ENCODE data around the gene CYP2C19. TPM values are rescaled to one million over a fixed set of nuclear protein-coding genes. Genes with fewer than 3 reads are reported as not detected.
"Not testable (repeated sequence)": the region's sequence is repeated elsewhere in the genome, so short reads cannot be mapped to it uniquely, and the experiment has no call there.

CYP2C19 gene
- polyA plus RNA-seq = not detected

DNA sequence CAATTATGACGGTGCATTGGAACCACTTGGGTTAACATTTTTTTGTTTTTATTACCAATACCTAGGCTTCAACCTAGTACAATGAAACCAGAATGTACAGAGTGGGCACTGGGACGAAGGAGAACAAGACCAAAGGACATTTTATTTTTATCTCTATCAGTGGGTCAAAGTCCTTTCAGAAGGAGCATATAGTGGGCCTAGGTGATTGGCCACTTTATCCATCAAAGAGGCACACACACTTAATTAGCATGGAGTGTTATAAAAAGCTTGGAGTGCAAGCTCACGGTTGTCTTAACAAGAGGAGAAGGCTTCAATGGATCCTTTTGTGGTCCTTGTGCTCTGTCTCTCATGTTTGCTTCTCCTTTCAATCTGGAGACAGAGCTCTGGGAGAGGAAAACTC lies at the start of gene CYP2C19:
Gene CYP2C19, plus strand, starts transcription at position 289 of the 400 bp plus-strand sequence. Its CDS starts 25 bp downstream, at position 314.
- no peak within 1 kb of the TSS for H3K4me3 Mint-ChIP-seq
- no peak within 1 kb of the TSS for H3K27ac Mint-ChIP-seq
- H3K4me1 Mint-ChIP-seq = no peaks in the 10 kb centered on the region
- DNase-seq = no peak
- H3K36me3 Mint-ChIP-seq = no peaks in the 10 kb centered on the region
- no peaks in the 10 kb centered on the region for H3K27me3 Mint-ChIP-seq (ENCODE audit: low read depth in 3 of 3)
- peaks cover 3 to 19% (median 5%) of the 10 kb centered on the region in 6 donors for H3K9me3 Mint-ChIP-seq

DNA sequence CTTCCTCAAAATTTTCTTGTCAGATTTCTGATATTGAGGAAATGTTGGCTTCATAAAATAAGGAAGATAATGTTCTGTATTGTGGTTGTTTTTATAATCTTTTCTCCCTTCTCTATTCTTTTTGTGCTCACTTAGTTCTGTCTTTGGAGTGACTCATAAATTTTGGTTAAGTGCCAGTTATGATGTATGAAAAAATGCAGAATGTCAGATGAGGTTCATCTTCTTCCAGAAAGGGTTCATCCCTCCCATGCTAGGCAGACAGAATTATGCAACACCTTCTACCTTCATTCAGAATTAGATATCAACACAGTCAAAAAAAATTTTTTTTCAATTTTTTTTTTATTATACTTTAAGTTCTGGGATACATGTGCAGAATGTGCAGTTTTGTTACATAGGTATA lies 36.6 kb upstream of the CYP2C19 start:
- DNase-seq = no peak
- H3K4me3 Mint-ChIP-seq = no peak overlapping the region
- no peak overlapping the region for H3K27ac Mint-ChIP-seq
- peaks cover 0 to 2% (median 0%) of the 10 kb centered on the region in 3 donors for H3K27me3 Mint-ChIP-seq (ENCODE audit: low read depth in 3 of 3)
- no peaks in the 10 kb centered on the region for H3K36me3 Mint-ChIP-seq
- no peaks in the 10 kb centered on the region for H3K4me1 Mint-ChIP-seq
- peaks cover 0 to 13% (median 3%) of the 10 kb centered on the region in 6 donors for H3K9me3 Mint-ChIP-seq

DNA sequence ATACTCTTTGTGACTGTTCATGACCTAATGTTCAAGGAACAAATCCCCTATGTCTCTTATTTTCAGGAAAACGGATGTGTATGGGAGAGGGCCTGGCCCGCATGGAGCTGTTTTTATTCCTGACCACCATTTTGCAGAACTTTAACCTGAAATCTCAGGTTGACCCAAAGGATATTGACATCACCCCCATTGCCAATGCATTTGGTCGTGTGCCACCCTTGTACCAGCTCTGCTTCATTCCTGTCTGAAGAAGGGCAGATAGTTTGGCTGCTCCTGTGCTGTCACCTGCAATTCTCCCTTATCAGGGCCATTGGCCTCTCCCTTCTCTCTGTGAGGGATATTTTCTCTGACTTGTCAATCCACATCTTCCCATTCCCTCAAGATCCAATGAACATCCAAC lies 27.3 kb upstream of the CYP2C19 start:
- no peak for DNase-seq
- Mint-ChIP-seq H3K4me3 (no peak overlapping the region), H3K4me1 (no peaks in the 10 kb centered on the region), H3K9me3 (peaks cover 0 to 12% (median 3%) of the 10 kb centered on the region in 6 donors), H3K36me3 (no peaks in the 10 kb centered on the region), H3K27me3 (ENCODE audit: low read depth in 3 of 3) (peaks cover 0 to 7% (median 0%) of the 10 kb centered on the region in 3 donors), H3K27ac (no peak overlapping the region)

DNA sequence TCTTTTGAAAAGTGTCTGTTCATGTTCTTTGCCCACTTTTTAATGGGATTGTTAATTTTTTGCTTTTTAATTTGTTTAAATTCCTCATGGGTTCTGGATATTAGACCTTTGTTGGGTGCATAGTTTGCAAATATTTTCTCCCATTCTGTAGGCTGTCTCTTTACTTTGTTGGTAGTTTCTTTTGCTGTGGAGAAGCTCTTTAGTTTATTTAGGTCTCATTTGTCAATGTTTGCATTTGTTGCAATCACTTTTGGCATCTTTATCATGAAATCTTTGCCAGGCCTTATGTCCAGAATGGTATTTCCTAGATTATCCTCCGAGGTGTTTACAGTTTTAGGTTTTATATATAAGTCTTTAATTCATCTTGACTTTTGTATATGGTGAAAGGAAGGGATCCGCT lies 23.9 kb upstream of the CYP2C19 start:
- Mint-ChIP-seq H3K36me3 (no peaks in the 10 kb centered on the region), H3K9me3 (peaks cover 3 to 15% (median 11%) of the 10 kb centered on the region in 6 donors), H3K27ac (no peak overlapping the region), H3K27me3 (ENCODE audit: low read depth in 3 of 3) (no peaks in the 10 kb centered on the region), H3K4me1 (no peaks in the 10 kb centered on the region), H3K4me3 (no peak overlapping the region)
- DNase-seq = no peak

DNA sequence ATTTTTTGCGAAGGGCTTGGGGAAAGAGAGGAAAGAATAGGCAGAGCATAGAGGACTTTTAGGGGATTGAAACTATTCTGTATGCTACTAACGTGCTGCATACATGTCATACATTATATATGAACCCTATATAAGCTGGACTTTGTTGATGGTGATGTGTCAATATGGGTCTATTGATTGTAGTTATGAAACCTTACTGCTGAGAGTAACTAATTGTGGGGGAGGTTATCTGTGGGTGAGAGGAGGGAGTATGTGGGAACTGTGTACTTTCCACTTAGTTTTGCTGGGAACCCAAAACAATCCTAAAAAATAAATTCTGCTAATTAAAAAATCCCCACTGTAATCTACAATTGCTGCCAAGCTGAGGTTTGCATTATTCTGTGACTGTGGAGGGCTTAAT lies 15.3 kb upstream of the CYP2C19 start:
- Mint-ChIP-seq H3K4me1 (no peaks in the 10 kb centered on the region), H3K36me3 (no peaks in the 10 kb centered on the region), H3K27me3 (ENCODE audit: low read depth in 3 of 3) (peaks cover 0 to 2% (median 0%) of the 10 kb centered on the region in 3 donors), H3K9me3 (peaks cover 5 to 21% (median 10%) of the 10 kb centered on the region in 6 donors), H3K4me3 (no peak overlapping the region), H3K27ac (no peak overlapping the region)
- no peak for DNase-seq

DNA sequence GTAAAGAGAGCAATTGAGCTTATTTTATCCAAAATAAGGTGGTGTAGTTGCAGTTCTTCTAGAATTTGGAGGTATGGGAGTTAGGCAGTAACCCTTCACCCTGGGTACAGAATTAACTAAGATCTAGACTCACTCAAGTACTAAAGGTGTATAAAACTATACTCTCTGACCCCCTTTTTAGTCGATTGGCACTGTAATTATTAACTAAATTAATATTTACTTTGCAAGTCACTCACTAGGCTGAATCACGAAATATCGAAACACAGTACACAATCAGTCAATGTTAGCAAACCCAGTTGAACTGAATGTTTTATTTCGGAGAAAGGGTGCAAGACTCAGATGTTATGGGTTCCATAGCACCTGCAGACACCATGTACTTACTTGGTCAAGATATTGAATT lies 14.6 kb upstream of the CYP2C19 start:
- peaks cover 0 to 2% (median 0%) of the 10 kb centered on the region in 3 donors for H3K27me3 Mint-ChIP-seq (ENCODE audit: low read depth in 3 of 3)
- H3K36me3 Mint-ChIP-seq = no peaks in the 10 kb centered on the region
- DNase-seq = no peak
- H3K4me1 Mint-ChIP-seq = no peaks in the 10 kb centered on the region
- no peak overlapping the region for H3K27ac Mint-ChIP-seq
- peaks cover 4 to 22% (median 12%) of the 10 kb centered on the region in 6 donors for H3K9me3 Mint-ChIP-seq
- no peak overlapping the region for H3K4me3 Mint-ChIP-seq

DNA sequence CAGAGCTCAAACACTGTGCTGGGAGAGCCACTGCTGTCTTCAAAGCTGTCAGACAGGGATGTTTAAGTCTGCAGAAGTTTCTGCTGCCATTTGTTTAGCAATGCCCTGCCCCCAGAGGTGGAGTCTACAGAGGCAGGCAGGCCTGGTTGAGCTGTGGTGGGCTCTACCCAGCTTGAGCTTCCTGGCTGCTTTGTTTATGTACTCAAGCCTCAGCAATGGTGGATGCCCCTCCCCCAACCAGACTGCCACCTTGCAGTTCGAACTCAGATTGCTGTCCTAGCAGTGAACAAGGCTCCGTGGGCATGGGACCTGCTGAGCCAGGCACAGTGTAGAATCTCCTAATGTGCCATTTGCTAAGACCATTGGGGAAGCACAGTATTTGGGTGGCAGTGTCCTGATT lies 4.6 kb upstream of the CYP2C19 start:
- Mint-ChIP-seq H3K4me1 (no peaks in the 10 kb centered on the region), H3K4me3 (no peak overlapping the region), H3K36me3 (peaks cover 0 to 4% (median 0%) of the 10 kb centered on the region in 3 donors), H3K9me3 (peaks cover 0 to 19% (median 5%) of the 10 kb centered on the region in 6 donors), H3K27me3 (ENCODE audit: low read depth in 3 of 3) (no peaks in the 10 kb centered on the region), H3K27ac (no peak overlapping the region)
- no peak for DNase-seq

DNA sequence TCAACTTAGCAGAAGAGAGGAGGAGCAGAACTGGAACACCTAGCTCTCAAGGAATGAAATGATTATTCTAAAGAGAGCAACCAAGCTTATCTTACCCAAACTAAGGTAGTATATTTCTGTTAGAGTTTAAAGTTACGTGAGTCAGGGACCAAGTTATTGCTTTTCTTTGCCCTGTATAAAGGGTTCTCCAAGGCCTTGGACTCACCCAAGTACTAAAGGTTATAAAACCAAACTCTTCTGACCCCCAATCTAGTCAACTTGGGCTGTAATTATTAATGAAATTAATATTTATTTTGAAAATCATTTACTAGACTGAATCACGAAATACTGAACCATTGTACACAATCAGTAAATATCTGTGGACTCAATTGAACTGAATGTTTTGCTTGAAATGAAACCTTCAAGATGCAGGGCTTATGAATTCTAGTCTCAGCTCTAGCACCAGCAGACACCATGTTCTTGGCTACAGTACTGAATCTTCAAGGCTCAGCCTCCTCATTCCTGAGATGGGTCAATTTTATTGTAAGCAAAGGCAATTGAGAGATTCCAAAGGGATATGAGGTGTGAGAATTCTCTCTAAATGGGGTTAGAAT lies 1.8 kb upstream of the CYP2C19 start:
- Mint-ChIP-seq H3K9me3 (peaks cover 5 to 26% (median 7%) of the 10 kb centered on the region in 6 donors), H3K27me3 (ENCODE audit: low read depth in 3 of 3) (no peaks in the 10 kb centered on the region), H3K27ac (no peak overlapping the region), H3K36me3 (peaks cover 0 to 4% (median 0%) of the 10 kb centered on the region in 3 donors), H3K4me3 (no peak overlapping the region), H3K4me1 (no peaks in the 10 kb centered on the region)
- no peak for DNase-seq

DNA sequence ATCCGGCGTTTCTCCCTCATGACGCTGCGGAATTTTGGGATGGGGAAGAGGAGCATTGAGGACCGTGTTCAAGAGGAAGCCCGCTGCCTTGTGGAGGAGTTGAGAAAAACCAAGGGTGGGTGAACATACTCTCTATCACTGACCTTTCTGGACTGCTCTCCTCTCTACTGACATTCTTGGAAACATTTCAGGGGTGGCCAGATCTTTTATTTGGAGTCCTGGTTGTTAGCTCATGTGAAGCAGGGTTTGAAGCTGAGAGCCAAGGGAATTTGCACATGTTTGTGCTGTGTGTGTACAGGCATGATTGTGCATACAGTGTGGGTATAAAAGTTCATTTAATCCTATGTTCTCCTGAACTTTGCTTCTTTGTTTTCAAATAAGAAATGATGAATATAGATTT lies 12.9 kb downstream of the CYP2C19 start:
- not testable (repeated sequence) for H3K4me1 Mint-ChIP-seq; H3K27me3 Mint-ChIP-seq (ENCODE audit: low read depth in 3 of 3); H3K36me3 Mint-ChIP-seq; H3K27ac Mint-ChIP-seq; H3K4me3 Mint-ChIP-seq; DNase-seq
- peaks cover 5 to 30% (median 10%) of the 10 kb centered on the region in 6 donors for H3K9me3 Mint-ChIP-seq

DNA sequence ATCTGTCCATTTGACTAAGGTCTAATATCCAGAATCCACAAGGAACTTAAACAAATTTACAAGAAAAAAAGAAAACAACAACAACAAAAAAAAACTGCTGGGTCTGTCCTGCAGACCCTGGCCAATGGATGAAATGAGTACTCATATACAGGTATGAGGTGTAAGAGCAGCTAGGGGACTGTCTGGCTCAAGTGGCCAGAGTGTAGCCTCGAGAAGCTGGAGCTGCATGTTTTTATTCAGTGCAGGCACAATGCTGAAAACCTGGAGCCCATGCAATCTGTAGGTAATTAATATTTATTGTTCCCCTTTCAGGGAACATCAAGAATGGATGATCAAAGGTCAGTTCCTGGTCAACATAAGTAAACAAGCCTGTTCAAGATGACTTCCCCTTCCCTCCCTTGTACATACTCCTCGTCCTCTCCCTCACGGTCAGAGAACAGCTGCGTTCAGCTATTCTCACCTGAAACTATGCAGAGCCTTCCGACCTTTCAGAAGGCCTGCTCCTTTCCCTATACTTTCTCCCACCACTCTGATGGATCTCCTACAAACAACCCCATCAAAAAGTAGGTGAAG lies 15.5 kb downstream of the CYP2C19 start:
- no peaks in the 10 kb centered on the region for H3K4me1 Mint-ChIP-seq

DNA sequence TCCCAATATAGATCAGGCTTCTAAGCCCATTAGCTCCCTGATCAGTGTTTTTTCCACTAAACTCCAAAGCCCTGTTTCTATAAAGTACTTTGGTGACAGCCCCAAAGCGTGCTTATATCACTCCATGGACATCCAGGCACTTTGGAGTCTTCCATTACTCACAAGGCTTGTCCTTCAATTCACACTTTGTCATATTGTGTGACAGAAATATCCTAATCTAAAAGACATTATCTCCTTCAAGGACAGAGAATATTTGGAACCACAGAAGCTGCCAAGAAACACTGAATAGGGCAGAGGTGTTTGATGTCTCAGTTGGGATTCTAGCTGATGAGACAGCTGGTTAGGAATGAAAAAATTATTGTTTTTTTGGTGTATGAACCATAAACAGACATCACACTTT lies 18.4 kb downstream of the CYP2C19 start:
- peaks cover 0 to 10% (median 5%) of the 10 kb centered on the region in 6 donors for H3K9me3 Mint-ChIP-seq
- H3K4me1 Mint-ChIP-seq = no peaks in the 10 kb centered on the region
- H3K4me3 Mint-ChIP-seq = no peak overlapping the region
- H3K27ac Mint-ChIP-seq = no peak overlapping the region
- no peaks in the 10 kb centered on the region for H3K27me3 Mint-ChIP-seq (ENCODE audit: low read depth in 3 of 3)
- H3K36me3 Mint-ChIP-seq = no peaks in the 10 kb centered on the region
- no peak for DNase-seq

More for the DNA sequence above, 15.5 kb downstream of the CYP2C19 start:
- DNase-seq = no peak
- Mint-ChIP-seq H3K27me3 (ENCODE audit: low read depth in 3 of 3) (peaks cover 0 to 5% (median 0%) of the 10 kb centered on the region in 3 donors), H3K27ac (no peak overlapping the region), H3K4me3 (no peak overlapping the region), H3K9me3 (peaks cover 0 to 16% (median 8%) of the 10 kb centered on the region in 6 donors), H3K36me3 (no peaks in the 10 kb centered on the region)

DNA sequence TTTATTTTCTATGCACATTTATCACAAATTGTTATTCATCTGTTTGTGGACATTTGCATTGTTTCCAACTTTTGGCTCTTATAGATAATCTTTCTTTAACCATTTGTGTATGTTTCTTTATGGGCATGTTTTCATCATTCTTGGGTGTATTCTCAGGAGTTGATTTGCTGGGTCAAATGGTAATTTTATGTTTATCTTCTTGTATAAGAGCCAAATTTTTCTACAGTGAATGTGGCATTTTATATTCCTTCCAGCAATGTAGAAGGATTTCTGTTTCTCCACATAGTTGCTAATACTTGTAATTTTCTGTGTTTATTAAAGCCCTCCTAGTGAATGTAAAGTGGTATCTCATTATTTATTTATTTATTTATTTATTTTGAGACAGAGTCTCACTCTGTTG lies 21.8 kb downstream of the CYP2C19 start:
- H3K9me3 Mint-ChIP-seq = peaks cover 0 to 11% (median under 1%) of the 10 kb centered on the region in 6 donors
- no peak overlapping the region for H3K4me3 Mint-ChIP-seq
- H3K36me3 Mint-ChIP-seq = no peaks in the 10 kb centered on the region
- no peak for DNase-seq
- no peaks in the 10 kb centered on the region for H3K4me1 Mint-ChIP-seq
- no peaks in the 10 kb centered on the region for H3K27me3 Mint-ChIP-seq (ENCODE audit: low read depth in 3 of 3)
- no peak overlapping the region for H3K27ac Mint-ChIP-seq

DNA sequence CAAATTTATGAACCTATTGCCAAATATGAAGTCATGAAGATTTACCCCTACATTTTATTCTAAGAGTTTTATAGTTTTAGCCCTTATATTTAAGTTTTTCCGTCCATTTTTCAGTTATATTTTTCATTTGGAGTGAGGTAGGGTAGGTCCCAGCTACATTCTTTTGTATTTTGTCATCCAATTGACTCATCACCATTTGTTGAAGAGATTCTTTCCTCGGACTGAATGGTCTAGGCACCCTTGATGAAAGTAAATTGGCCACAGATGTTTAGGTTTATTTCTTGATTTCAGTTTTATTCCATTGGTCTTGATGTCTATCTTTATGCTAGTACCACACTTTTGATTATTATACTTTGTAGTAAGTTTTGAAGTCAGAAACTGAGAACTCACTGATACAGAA lies 22.7 kb downstream of the CYP2C19 start:
- H3K36me3 Mint-ChIP-seq = no peaks in the 10 kb centered on the region
- peaks cover 0 to 12% (median 4%) of the 10 kb centered on the region in 6 donors for H3K9me3 Mint-ChIP-seq
- no peak overlapping the region for H3K4me3 Mint-ChIP-seq
- no peaks in the 10 kb centered on the region for H3K4me1 Mint-ChIP-seq
- no peaks in the 10 kb centered on the region for H3K27me3 Mint-ChIP-seq (ENCODE audit: low read depth in 3 of 3)
- no peak overlapping the region for H3K27ac Mint-ChIP-seq
- no peak for DNase-seq

DNA sequence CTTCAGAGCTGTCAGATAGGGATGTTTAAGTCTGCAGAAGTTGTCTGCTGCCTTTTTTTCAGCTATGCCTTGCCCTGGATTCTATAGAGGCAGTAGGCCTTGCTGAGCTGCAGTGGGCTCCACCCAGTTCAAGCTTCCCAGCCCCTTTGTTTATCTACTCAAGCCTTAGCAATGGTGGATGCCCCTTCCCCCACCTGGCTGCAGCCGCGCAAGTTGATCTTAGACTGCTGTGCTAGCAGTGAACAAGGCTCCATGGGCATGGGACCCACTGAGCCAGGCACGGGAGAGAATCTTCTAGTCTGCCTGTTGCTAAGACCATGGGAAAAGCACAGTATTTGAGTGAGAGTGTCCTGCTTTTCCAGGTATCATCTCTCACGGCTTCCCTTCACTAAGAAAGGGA lies 38.1 kb downstream of the CYP2C19 start:
- DNase-seq; H3K27me3 Mint-ChIP-seq (ENCODE audit: low read depth in 3 of 3); H3K27ac Mint-ChIP-seq; H3K4me1 Mint-ChIP-seq; H3K36me3 Mint-ChIP-seq; H3K4me3 Mint-ChIP-seq: not testable (repeated sequence)
- H3K9me3 Mint-ChIP-seq = peaks cover 8 to 45% (median 32%) of the 10 kb centered on the region in 6 donors

DNA sequence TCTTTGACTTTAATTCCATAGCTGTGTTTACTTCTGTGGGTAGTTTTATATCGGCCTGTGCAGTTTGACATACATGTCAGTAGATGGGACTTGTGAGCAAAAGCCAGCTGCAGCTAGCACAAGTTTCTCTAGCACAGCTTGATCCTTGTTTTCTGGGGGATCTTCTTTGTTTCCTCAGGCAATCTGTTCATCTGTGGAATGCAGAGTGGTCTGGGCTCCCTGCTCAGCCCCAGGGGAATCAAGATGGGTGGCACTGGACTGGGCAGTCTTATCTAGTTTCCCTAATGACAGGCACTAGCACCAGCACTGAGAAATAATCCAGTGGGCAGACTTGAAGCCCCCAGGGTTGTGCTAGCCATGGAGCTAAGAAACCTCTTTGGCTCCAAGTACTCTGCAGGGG lies 40.8 kb downstream of the CYP2C19 start:
- H3K4me1 Mint-ChIP-seq = no peaks in the 10 kb centered on the region
- H3K27ac Mint-ChIP-seq = no peak overlapping the region
- H3K4me3 Mint-ChIP-seq = no peak overlapping the region
- H3K36me3 Mint-ChIP-seq = peaks cover 0 to 2% (median 0%) of the 10 kb centered on the region in 3 donors
- peaks cover 2 to 32% (median 17%) of the 10 kb centered on the region in 6 donors for H3K9me3 Mint-ChIP-seq
- H3K27me3 Mint-ChIP-seq (ENCODE audit: low read depth in 3 of 3) = peaks cover 0 to 2% (median 2%) of the 10 kb centered on the region in 3 donors
- no peak for DNase-seq

Data from immature natural killer cell (primary cell).